Stomach (tissue), 9 donors: ENCODE measurements around the gene SNU13. TPM values are rescaled to one million over a fixed set of nuclear protein-coding genes. Genes with fewer than 3 reads are reported as not detected.

Experiments
- DNase-seq, 2 donors: peaks; one replicate each; pipeline versions ENCODE4 v3.0.0 to v3.0.0-alpha.2; 2013 to 2019
- H3K27ac ChIP-seq, 5 donors: fragments of 200-600 bp in 4 of 5; sonication (generic) in 4 of 5; one replicate each; pipeline ENCODE4 v1.5.1; 2013 to 2019; ENCODE audit warnings: mild to moderate bottlenecking in 1 of 5, moderate library complexity in 1 of 5
- H3K27me3 ChIP-seq, 3 donors: fragments of 200-600 bp; sonication (generic); one replicate each; pipeline ENCODE4 v1.5.1; 2017 to 2019; ENCODE audit warnings: mixed run types in 1 of 3
- H3K36me3 ChIP-seq, 4 donors: fragments of 200-600 bp; sonication (generic); 1 replicate in 3 of 4; 2 replicates in 1 of 4; pipeline ENCODE4 v1.5.1; 2016 to 2019
- H3K4me1 ChIP-seq, 4 donors: fragments of 200-600 bp; sonication (generic); one replicate each; pipeline ENCODE4 v1.5.1; 2016 to 2019
- H3K4me3 ChIP-seq, 4 donors: fragments of 200-600 bp; sonication (generic) in 3 of 4; one replicate each; pipeline ENCODE4 v1.5.1; 2016 to 2019; ENCODE audit warnings: mild to moderate bottlenecking in 1 of 4
- H3K9me3 ChIP-seq, 4 donors: fragments of 200-600 bp; sonication (generic); one replicate each; pipeline ENCODE4 v1.5.1; 2016 to 2019
- CTCF ChIP-seq, 7 experiments: fragments of 450-650 bp in 4 of 7; fragments of 200-600 bp in 3 of 7; sonication (generic) in 3 of 7; IDR thresholded peaks; one replicate each; pipeline ENCODE4 v1.5.1; 2016 to 2019; ENCODE audit warnings: antibody characterized with exemption in 7 of 7, control low read depth in 2 of 7, mild to moderate bottlenecking in 1 of 7
- EP300 ChIP-seq: sonication (generic); formaldehyde crosslinking; IDR thresholded peaks from one replicate; pipeline ENCODE4 v1.6.1; 2017; ENCODE audit warnings: antibody characterized with exemption
- POLR2A ChIP-seq, 4 donors: fragments of 450-650 bp; IDR thresholded peaks; one replicate each; pipeline ENCODE4 v1.6.1; 2016; ENCODE audit warnings: antibody characterized with exemption in 4 of 4, control low read depth in 2 of 4, mild to moderate bottlenecking in 1 of 4, moderate library complexity in 1 of 4
- POLR2AphosphoS5 ChIP-seq, 3 donors: sonication (generic); formaldehyde crosslinking; IDR thresholded peaks; one replicate each; pipeline ENCODE4 v1.6.1; 2016; ENCODE audit warnings: antibody characterized with exemption in 3 of 3
- WGBS, 5 donors: extraction: QIAGEN DNeasy Blood & Tissue Kit in 3 of 5; methylation state at CpG; one replicate each; pipeline versions ENCODE4 v1.1.5 to v1.1.7; 2013 to 2018; 5-methylcytosine and 5-hydroxymethylcytosine counted together
- intact Hi-C: fragments of 100-400 bp; cut with DNase I; formaldehyde crosslinking; loops from one replicate; pipeline ENCODE4 v1.15.1; 2023; ENCODE audit warnings: low total_unique reads
- polyA plus RNA-seq, 3 donors: library from polyadenylated mRNA; stranded (reverse); fragments of 200-250 nt; gene quantifications; one replicate each; pipeline ENCODE4 v1.2.3, GENCODE V29; 2013
- total RNA-seq, 5 donors: library from RNA; depleted of rRNA; stranded (reverse); fragments of >200 nt; gene quantifications; one replicate each; pipeline versions ENCODE4 v1.1.0 to v1.2.3, GENCODE V29; 2014 to 2016
- donor health status: healthy with polysubstance abuse.
- donor health status: Bipolar disorder and iron deficiency.
- donor health status: healthy.

SNU13 gene
- total and polyA plus RNA-seq, 8 donors, result 12.2 to 154 (median 98.1) TPM

- 85 to 92% (median 91%) methylated on average over 2 of the region's 2 CpGs for WGBS, 5 donors
- Histone ChIP-seq H3K27me3 (no peaks in the 10 kb centered on the region), H3K36me3 (no peaks in the 10 kb centered on the region), H3K4me3 (no peak overlapping the region), H3K9me3 (no peaks in the 10 kb centered on the region), H3K4me1 (no peaks in the 10 kb centered on the region), H3K27ac (no peak overlapping the region)
- DNase-seq, result no peak
- TF ChIP-seq POLR2A (IDR thresholded peaks at IDR 0.05) (no peak), POLR2AphosphoS5 (IDR thresholded peaks at IDR 0.05) (no peak), EP300 (no peak), CTCF (IDR thresholded peaks at IDR 0.05) (no peak)
- intact Hi-C loops, result no loop called here
Observed at GRCh38 chr22:41731609-41732008, 42.9 kb upstream of the SNU13 start.

DNA sequence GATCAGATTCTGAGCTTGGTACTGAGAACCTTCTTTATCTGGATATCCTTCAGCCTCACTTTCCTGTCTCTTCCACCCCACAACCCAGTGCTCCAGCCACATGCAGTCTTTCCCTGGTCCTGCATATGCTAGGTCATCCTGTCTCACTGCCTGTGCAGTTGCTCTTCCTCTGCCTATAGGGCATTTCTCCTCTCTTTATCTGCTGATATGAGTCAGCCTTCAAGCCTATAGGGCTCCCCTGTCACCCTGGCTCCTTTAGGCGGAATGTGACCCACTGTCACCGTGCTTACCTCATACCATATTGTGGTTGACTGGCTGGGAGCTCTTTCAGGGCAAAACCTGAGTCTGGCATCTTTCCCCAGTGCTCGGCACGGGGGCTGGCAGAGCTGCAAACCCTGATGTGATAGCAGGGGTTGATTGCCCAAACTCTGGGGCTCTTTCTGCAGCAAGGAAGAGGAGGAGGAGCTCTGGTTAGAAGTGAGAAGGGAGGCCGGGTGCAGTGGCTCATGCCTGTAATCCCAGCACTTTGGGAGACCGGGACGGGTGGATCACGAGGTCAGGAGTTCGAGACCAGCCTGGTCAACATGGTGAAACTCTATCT, 36.9 kb upstream of the SNU13 start:
- no peak for DNase-seq
- Histone ChIP-seq H3K4me3 (no peak overlapping the region), H3K4me1 (no peaks in the 10 kb centered on the region), H3K9me3 (no peaks in the 10 kb centered on the region), H3K27me3 (no peaks in the 10 kb centered on the region), H3K36me3 (no peaks in the 10 kb centered on the region), H3K27ac (no peak overlapping the region)
- no peak for TF ChIP-seq POLR2A (IDR thresholded peaks at IDR 0.05)
- TF ChIP-seq CTCF (IDR thresholded peaks at IDR 0.05), result no peak
- no peak for TF ChIP-seq EP300
- 74 to 80% (median 79%) methylated on average over 9 of the region's 9 CpGs for WGBS, 5 donors
- intact Hi-C loops, result no loop called here

- intact Hi-C loops, result no loop called here
- Histone ChIP-seq H3K27ac (no peak overlapping the region), H3K9me3 (no peaks in the 10 kb centered on the region), H3K4me1 (no peaks in the 10 kb centered on the region), H3K36me3 (no peaks in the 10 kb centered on the region), H3K27me3 (no peaks in the 10 kb centered on the region), H3K4me3 (no peak overlapping the region)
- TF ChIP-seq CTCF (IDR thresholded peaks at IDR 0.05) (no peak), POLR2A (IDR thresholded peaks at IDR 0.05) (no peak), EP300 (no peak), POLR2AphosphoS5 (IDR thresholded peaks at IDR 0.05) (no peak)
- no peak for DNase-seq
- WGBS, 5 donors, result 69 to 80% (median 75%) methylated on average over 1 of the region's 1 CpG
Observed at GRCh38 chr22:41722496-41722895, 33.8 kb upstream of the SNU13 start.

DNA sequence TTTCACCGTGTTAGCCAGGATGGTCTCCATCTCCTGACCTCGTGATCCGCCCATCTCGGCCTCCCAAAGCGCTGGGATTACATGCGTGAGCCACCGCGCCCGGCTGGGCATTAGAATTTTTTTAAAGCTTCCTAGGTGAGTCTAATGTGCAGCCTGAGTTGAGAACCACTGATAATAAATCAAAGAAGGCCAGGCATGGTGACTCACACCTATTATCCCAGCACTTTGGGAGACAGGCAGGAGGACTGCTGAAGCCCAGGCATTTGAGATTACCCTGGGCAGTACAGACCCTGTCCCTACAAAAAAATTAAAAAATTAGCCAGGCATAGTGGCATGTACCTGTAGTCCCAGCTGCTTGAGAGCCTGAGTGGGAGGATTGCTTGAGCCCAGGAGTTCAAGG, 24.3 kb upstream of the SNU13 start:
- TF ChIP-seq POLR2AphosphoS5 (IDR thresholded peaks at IDR 0.05) (no peak), EP300 (no peak), CTCF (IDR thresholded peaks at IDR 0.05) (no peak), POLR2A (IDR thresholded peaks at IDR 0.05) (no peak)
- Histone ChIP-seq H3K27me3 (no peaks in the 10 kb centered on the region), H3K4me3 (no peak overlapping the region), H3K9me3 (no peaks in the 10 kb centered on the region), H3K27ac (no peak overlapping the region), H3K36me3 (no peaks in the 10 kb centered on the region), H3K4me1 (no peaks in the 10 kb centered on the region)
- 84 to 92% (median 88%) methylated on average over 8 to 9 of the region's 9 CpGs for WGBS, 5 donors
- intact Hi-C loops, result no loop called here
- no peak for DNase-seq
